GM23338 (cell line): ENCODE results near the gene LMLN. TPM values are rescaled to one million over a fixed set of nuclear protein-coding genes. Genes with fewer than 3 reads are reported as not detected.

ENCODE experiments used
- ATAC-seq: fragments of 200-7000 bp; cut with Tn5 transposase; 3 replicates; pipeline ENCODE4 v1.9.1; 2020
- DNase-seq: peaks from one replicate; pipeline ENCODE4 v3.0.0-alpha.2; 2015; ENCODE audit warnings: low spot score
- H2AFZ ChIP-seq: fragments of 200-600 bp; sonication (generic); 2 replicates; pipeline ENCODE4 v1.8.0; 2016; ENCODE audit warnings: antibody characterized with exemption, mild to moderate bottlenecking, moderate library complexity
- H3F3A ChIP-seq: fragments of 200-600 bp; sonication (generic); replicated peaks from 2 replicates; pipeline ENCODE4 v1.8.0; 2017; ENCODE audit warnings: antibody characterized with exemption, mixed run types, low read depth
- H3K27ac ChIP-seq: fragments of 200-600 bp; sonication (generic); 2 replicates; pipeline ENCODE4 v1.6.1; 2016; ENCODE audit warnings: low read depth
- H3K27me3 ChIP-seq: fragments of 200-600 bp; sonication (generic); 2 replicates; pipeline ENCODE4 v1.8.0; 2016; ENCODE audit warnings: mild to moderate bottlenecking, mixed run types, moderate library complexity; ENCODE audit not compliant: insufficient read depth
- H3K36me3 ChIP-seq: fragments of 200-600 bp; sonication (generic); 2 replicates; pipeline ENCODE4 v1.8.0; 2016; ENCODE audit warnings: mild to moderate bottlenecking; ENCODE audit not compliant: insufficient read depth
- H3K4me1 ChIP-seq: fragments of 200-600 bp; sonication (generic); 2 replicates; pipeline ENCODE4 v1.8.0; 2016; ENCODE audit warnings: mild to moderate bottlenecking, moderate library complexity; ENCODE audit not compliant: insufficient read depth
- H3K4me2 ChIP-seq: fragments of 200-600 bp; sonication (generic); 2 replicates; pipeline ENCODE4 v1.7.1; 2017; ENCODE audit warnings: mixed run types
- H3K4me3 ChIP-seq: fragments of 200-600 bp; sonication (generic); 2 replicates; pipeline ENCODE4 v1.6.1; 2016; ENCODE audit warnings: mixed run types
- H3K79me2 ChIP-seq: fragments of 200-600 bp; sonication (generic); replicated peaks from 2 replicates; pipeline ENCODE4 v1.8.0; 2017; ENCODE audit warnings: mild to moderate bottlenecking; ENCODE audit not compliant: insufficient read depth
- H3K9me2 ChIP-seq: fragments of 200-600 bp; sonication (generic); 2 replicates; pipeline ENCODE4 v1.8.0; 2017; ENCODE audit not compliant: insufficient read depth
- H4K20me1 ChIP-seq: fragments of 200-600 bp; sonication (generic); replicated peaks from 2 replicates; pipeline ENCODE4 v1.8.0; 2017; ENCODE audit warnings: mild to moderate bottlenecking; ENCODE audit not compliant: insufficient read depth
- H3K27ac Mint-ChIP-seq: 2 replicates; pipeline ENCODE4 v1.8.0; 2020; ENCODE audit warnings: inconsistent platforms, mild to moderate bottlenecking, moderate library complexity, mixed read lengths
- H3K27me3 Mint-ChIP-seq: 3 replicates; pipeline ENCODE4 v1.8.0; 2022; ENCODE audit warnings: low read depth, mild to moderate bottlenecking, moderate library complexity, mixed read lengths, inconsistent platforms; ENCODE audit not compliant: insufficient read depth, poor library complexity
- H3K36me3 Mint-ChIP-seq: 3 replicates; pipeline ENCODE4 v1.8.0; 2021; ENCODE audit warnings: low read depth, mild to moderate bottlenecking, inconsistent platforms, moderate library complexity, mixed read lengths
- H3K4me1 Mint-ChIP-seq: 3 replicates; pipeline ENCODE4 v1.8.0; 2020; ENCODE audit warnings: mild to moderate bottlenecking, inconsistent platforms, mixed read lengths
- H3K4me3 Mint-ChIP-seq: 3 replicates; pipeline ENCODE4 v1.8.0; 2021; ENCODE audit warnings: moderate library complexity, mild to moderate bottlenecking, inconsistent platforms, mixed read lengths
- H3K9me3 Mint-ChIP-seq: 3 replicates; pipeline ENCODE4 v1.8.0; 2020; ENCODE audit warnings: moderate library complexity, mild to moderate bottlenecking, inconsistent platforms, mixed read lengths
- CREB1 ChIP-seq: fragments of 250-450 bp; sonication (Bioruptor Pico); IDR thresholded peaks from 2 replicates; pipeline ENCODE4 v1.5.0; 2020; ENCODE audit warnings: low read depth, mild to moderate bottlenecking, moderate library complexity
- ETS1 ChIP-seq: IDR thresholded peaks from 2 replicates; pipeline ENCODE4 v1.6.1; 2016; ENCODE audit warnings: antibody characterized with exemption
- EZH2 ChIP-seq: fragments of 200-600 bp; sonication (generic); IDR thresholded peaks from one replicate; pipeline ENCODE4 v1.8.0; 2017; ENCODE audit warnings: antibody characterized with exemption, mild to moderate bottlenecking, low read depth; ENCODE audit not compliant: unreplicated experiment
- EZH2phosphoT487 ChIP-seq: fragments of 200-600 bp; sonication (generic); IDR thresholded peaks from one replicate; pipeline ENCODE4 v1.8.1; 2018; ENCODE audit warnings: antibody characterized with exemption; ENCODE audit not compliant: unreplicated experiment
- JUNB ChIP-seq: IDR thresholded peaks from one replicate; pipeline ENCODE4 v1.6.1; 2016; ENCODE audit warnings: antibody characterized with exemption; ENCODE audit not compliant: unreplicated experiment
- NANOG ChIP-seq: IDR thresholded peaks from 2 replicates; pipeline ENCODE4 v1.6.1; 2016; ENCODE audit warnings: antibody characterized with exemption, borderline replicate concordance
- POLR2AphosphoS5 ChIP-seq: IDR thresholded peaks from 2 replicates; pipeline ENCODE4 v1.6.1; 2016; ENCODE audit warnings: antibody characterized with exemption, low read depth
- ZNF331 ChIP-seq: fragments of 250-450 bp; sonication (Bioruptor Pico); IDR thresholded peaks from 2 replicates; pipeline ENCODE4 v1.5.0; 2020; ENCODE audit warnings: low read depth, mild to moderate bottlenecking, moderate library complexity
- ZNF462 ChIP-seq: fragments of 250-450 bp; sonication (Bioruptor Pico); IDR thresholded peaks from 2 replicates; pipeline ENCODE4 v1.5.0; 2020; ENCODE audit warnings: mild to moderate bottlenecking, moderate library complexity
- polyA plus RNA-seq: library from polyadenylated mRNA; unstranded; fragments of >200 nt; fragmentation: Nextera tagmentation; extraction: Ambion mirVana; gene quantifications from 2 replicates; pipeline ENCODE4 v1.2.1, GENCODE V29; 2016
- total RNA-seq: library from RNA; depleted of rRNA; stranded (reverse); fragments of >200 nt; shearing (Covaris generic); gene quantifications from 2 replicates; pipeline ENCODE4 v1.2.3, GENCODE V29; 2014
- TF ChIP-seq, protein P1 (sequence below): IDR thresholded peaks from one replicate; pipeline ENCODE4 v1.6.1; 2018; ENCODE audit warnings: antibody characterized with exemption; ENCODE audit not compliant: unreplicated experiment

The LMLN gene
- total and polyA plus RNA-seq, 2 experiments from 2014 or later, result 2.3 to 4.3 TPM

- no peak for TF ChIP-seq NANOG
- no peak for TF ChIP-seq EZH2phosphoT487
- peak; percentile 66 for TF ChIP-seq ETS1
- TF ChIP-seq, protein P1, sequence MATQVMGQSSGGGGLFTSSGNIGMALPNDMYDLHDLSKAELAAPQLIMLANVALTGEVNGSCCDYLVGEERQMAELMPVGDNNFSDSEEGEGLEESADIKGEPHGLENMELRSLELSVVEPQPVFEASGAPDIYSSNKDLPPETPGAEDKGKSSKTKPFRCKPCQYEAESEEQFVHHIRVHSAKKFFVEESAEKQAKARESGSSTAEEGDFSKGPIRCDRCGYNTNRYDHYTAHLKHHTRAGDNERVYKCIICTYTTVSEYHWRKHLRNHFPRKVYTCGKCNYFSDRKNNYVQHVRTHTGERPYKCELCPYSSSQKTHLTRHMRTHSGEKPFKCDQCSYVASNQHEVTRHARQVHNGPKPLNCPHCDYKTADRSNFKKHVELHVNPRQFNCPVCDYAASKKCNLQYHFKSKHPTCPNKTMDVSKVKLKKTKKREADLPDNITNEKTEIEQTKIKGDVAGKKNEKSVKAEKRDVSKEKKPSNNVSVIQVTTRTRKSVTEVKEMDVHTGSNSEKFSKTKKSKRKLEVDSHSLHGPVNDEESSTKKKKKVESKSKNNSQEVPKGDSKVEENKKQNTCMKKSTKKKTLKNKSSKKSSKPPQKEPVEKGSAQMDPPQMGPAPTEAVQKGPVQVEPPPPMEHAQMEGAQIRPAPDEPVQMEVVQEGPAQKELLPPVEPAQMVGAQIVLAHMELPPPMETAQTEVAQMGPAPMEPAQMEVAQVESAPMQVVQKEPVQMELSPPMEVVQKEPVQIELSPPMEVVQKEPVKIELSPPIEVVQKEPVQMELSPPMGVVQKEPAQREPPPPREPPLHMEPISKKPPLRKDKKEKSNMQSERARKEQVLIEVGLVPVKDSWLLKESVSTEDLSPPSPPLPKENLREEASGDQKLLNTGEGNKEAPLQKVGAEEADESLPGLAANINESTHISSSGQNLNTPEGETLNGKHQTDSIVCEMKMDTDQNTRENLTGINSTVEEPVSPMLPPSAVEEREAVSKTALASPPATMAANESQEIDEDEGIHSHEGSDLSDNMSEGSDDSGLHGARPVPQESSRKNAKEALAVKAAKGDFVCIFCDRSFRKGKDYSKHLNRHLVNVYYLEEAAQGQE, result peak; percentile 32
These were observed 10.0 kb upstream of the LMLN start, which contains the start of gene RPL35A (continued) for GRCh38 chr3:197949778-197950676.

DNA sequence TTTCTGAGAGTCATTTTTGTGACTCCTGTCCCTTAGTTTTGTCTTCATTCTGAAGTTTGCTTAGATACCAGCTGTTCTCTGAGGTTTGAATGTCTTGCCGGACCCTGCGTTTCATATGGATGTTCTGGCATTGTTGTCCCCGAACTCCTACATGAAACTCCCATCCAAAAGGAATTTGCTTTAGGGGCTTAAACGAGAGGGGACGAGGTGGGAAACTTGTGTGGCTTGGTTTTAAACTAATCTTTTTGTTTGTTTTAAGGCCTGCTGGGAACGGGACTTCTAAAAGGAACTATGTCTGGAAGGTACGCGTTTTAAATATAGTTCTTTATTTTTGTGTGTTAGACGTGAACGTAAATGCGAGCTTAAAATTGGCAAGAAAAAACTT, 9.3 kb upstream of the LMLN start:
- peaks cover 59% of the 10 kb centered on the region for H3K36me3 Mint-ChIP-seq
- H3K9me3 Mint-ChIP-seq, result no peaks in the 10 kb centered on the region
- Histone ChIP-seq H3K27ac (peak overlapping the region; percentile 96), H3K4me3 (peak overlapping the region; percentile 91), H2AFZ (no peak overlapping the region), H4K20me1 (peaks cover 31% of the 10 kb centered on the region), H3F3A (peaks cover 46% of the 10 kb centered on the region), H3K9me2 (no peaks in the 10 kb centered on the region), H3K36me3 (peaks cover 47% of the 10 kb centered on the region), H3K79me2 (peaks cover 37% of the 10 kb centered on the region), H3K27me3 (no peaks in the 10 kb centered on the region), H3K4me2 (peak overlapping the region; percentile 82), H3K4me1 (peaks cover 15% of the 10 kb centered on the region)
- H3K4me3 Mint-ChIP-seq, result peak overlapping the region; percentile 98
- peaks cover 19% of the 10 kb centered on the region for H3K27me3 Mint-ChIP-seq
- peak overlapping the region; percentile 100 for H3K27ac Mint-ChIP-seq
- H3K4me1 Mint-ChIP-seq, result peaks cover 23% of the 10 kb centered on the region
- no peak for DNase-seq
- no peak for ATAC-seq
- TF ChIP-seq EZH2 (no peak), JUNB (no peak), ETS1 (no peak), POLR2AphosphoS5 (no peak), ZNF331 (CRISPR knock-in tag) (no peak), ZNF462 (CRISPR knock-in tag) (no peak), CREB1 (CRISPR knock-in tag) (no peak)
